Osteoblast (primary cell): ENCODE data around the gene PACSIN2. TPM values are rescaled to one million over a fixed set of nuclear protein-coding genes. Genes with fewer than 3 reads are reported as not detected.

Experiments used
- DNase-seq: peaks from one replicate; pipeline ENCODE4 v3.0.0; 2011; ENCODE audit warnings: low spot score, mixed read lengths; ENCODE audit not compliant: insufficient read length; ENCODE audit errors: missing footprints
- H2AFZ ChIP-seq: 2 replicates; pipeline ENCODE4 v1.6.0; 2011; ENCODE audit warnings: mild to moderate bottlenecking, low read length
- H3K27ac ChIP-seq: 2 replicates; pipeline ENCODE4 v1.5.1; 2011; ENCODE audit warnings: mild to moderate bottlenecking, low read depth, low read length, moderate library complexity
- H3K27me3 ChIP-seq: 2 replicates; pipeline ENCODE4 v1.6.0; 2012; ENCODE audit warnings: mild to moderate bottlenecking, control low read depth, inconsistent platforms, low read length, moderate library complexity; ENCODE audit not compliant: insufficient read depth
- H3K36me3 ChIP-seq: 2 replicates; pipeline ENCODE4 v1.5.1; 2011; ENCODE audit warnings: mild to moderate bottlenecking, low read length, control low read depth, moderate library complexity; ENCODE audit not compliant: insufficient read depth
- H3K4me1 ChIP-seq: 2 replicates; pipeline ENCODE4 v1.5.1; 2011; ENCODE audit warnings: mild to moderate bottlenecking, low read length, control low read depth, moderate library complexity; ENCODE audit not compliant: insufficient read depth
- H3K4me2 ChIP-seq: 2 replicates; pipeline ENCODE4 v1.6.0; 2011; ENCODE audit warnings: mild to moderate bottlenecking, low read length; ENCODE audit not compliant: insufficient read depth
- H3K4me3 ChIP-seq: fragments of 200-600 bp; sonication (generic); 3 replicates; pipeline ENCODE4 v1.5.1; 2012; ENCODE audit warnings: mild to moderate bottlenecking, low read length, inconsistent platforms; ENCODE audit not compliant: insufficient read depth
- H3K79me2 ChIP-seq: 2 replicates; pipeline ENCODE4 v1.6.0; 2012; ENCODE audit warnings: mild to moderate bottlenecking, low read length, control low read depth, inconsistent platforms; ENCODE audit not compliant: insufficient read depth
- H3K9me3 ChIP-seq: 2 replicates; pipeline ENCODE4 v1.5.1; 2011; ENCODE audit warnings: low read depth, low read length, control low read depth
- H4K20me1 ChIP-seq: 2 replicates; pipeline ENCODE4 v1.6.0; 2012; ENCODE audit warnings: mild to moderate bottlenecking, low read length, control low read depth; ENCODE audit not compliant: insufficient read depth
- total RNA-seq: library from RNA; depleted of rRNA; stranded (reverse); fragments of >200 nt; gene quantifications from 2 replicates; pipeline ENCODE4 v1.2.3, GENCODE V29; 2012
- TF ChIP-seq, protein P1 (sequence below): IDR thresholded peaks from 2 replicates; pipeline ENCODE4 v1.5.1; 2011; ENCODE audit warnings: mild to moderate bottlenecking, low read depth, low read length, moderate library complexity; ENCODE audit errors: extremely low read depth

Gene PACSIN2
- total RNA-seq, 1 donor = 38.0 TPM

DNA sequence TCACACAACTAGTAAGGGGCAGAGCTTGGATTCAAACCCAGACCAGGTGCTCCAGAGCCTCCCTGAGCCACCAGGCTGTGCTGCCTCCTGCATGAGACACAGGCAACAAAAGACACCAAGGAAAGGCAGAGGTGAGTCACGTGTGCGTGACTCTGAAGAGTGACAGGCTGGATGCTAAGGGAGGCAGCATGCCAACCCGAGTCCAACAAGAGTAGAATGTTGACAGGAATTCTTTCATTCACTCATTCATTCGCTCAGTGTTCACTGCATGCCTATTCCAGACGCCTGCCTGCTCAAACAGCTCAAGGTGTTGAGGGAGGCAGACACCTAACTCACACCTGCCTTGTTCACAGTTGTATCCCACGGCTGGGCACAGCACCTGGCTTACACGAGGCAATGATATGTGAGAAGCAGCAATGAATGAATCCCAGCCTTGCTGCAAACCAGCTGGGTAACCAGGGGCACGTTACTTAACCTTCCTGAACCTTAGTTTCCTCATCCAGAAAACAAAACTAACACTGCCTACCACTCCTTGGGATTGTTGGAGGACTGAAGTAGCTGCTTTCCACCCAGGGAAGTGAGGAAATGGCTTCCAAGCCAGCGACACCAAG, 84.0 kb downstream of the PACSIN2 start:
- Histone ChIP-seq H3K79me2 (peaks cover 83% of the 10 kb centered on the region), H3K36me3 (no peaks in the 10 kb centered on the region), H3K4me2 (peak overlapping the region; percentile 0), H3K27me3 (no peaks in the 10 kb centered on the region), H3K27ac (peak overlapping the region; percentile 95), H3K4me3 (no peak overlapping the region), H3K4me1 (peaks cover 58% of the 10 kb centered on the region), H4K20me1 (peaks cover 2% of the 10 kb centered on the region), H2AFZ (no peak overlapping the region), H3K9me3 (no peaks in the 10 kb centered on the region)
- TF ChIP-seq, protein P1, sequence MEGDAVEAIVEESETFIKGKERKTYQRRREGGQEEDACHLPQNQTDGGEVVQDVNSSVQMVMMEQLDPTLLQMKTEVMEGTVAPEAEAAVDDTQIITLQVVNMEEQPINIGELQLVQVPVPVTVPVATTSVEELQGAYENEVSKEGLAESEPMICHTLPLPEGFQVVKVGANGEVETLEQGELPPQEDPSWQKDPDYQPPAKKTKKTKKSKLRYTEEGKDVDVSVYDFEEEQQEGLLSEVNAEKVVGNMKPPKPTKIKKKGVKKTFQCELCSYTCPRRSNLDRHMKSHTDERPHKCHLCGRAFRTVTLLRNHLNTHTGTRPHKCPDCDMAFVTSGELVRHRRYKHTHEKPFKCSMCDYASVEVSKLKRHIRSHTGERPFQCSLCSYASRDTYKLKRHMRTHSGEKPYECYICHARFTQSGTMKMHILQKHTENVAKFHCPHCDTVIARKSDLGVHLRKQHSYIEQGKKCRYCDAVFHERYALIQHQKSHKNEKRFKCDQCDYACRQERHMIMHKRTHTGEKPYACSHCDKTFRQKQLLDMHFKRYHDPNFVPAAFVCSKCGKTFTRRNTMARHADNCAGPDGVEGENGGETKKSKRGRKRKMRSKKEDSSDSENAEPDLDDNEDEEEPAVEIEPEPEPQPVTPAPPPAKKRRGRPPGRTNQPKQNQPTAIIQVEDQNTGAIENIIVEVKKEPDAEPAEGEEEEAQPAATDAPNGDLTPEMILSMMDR = peak; percentile 38
- DNase-seq = peak; percentile 26

GRCh38 chr22:42929838-42930155, 85.2 kb downstream of the PACSIN2 start:
- TF ChIP-seq, protein P1 = no peak
- Histone ChIP-seq H4K20me1 (peaks cover 7% of the 10 kb centered on the region), H3K9me3 (no peaks in the 10 kb centered on the region), H2AFZ (no peak overlapping the region), H3K4me3 (no peak overlapping the region), H3K4me1 (peaks cover 53% of the 10 kb centered on the region), H3K36me3 (no peaks in the 10 kb centered on the region), H3K4me2 (no peak overlapping the region), H3K79me2 (peaks cover 84% of the 10 kb centered on the region), H3K27me3 (no peaks in the 10 kb centered on the region), H3K27ac (peak overlapping the region; percentile 95)
- DNase-seq = peak; percentile 27

DNA sequence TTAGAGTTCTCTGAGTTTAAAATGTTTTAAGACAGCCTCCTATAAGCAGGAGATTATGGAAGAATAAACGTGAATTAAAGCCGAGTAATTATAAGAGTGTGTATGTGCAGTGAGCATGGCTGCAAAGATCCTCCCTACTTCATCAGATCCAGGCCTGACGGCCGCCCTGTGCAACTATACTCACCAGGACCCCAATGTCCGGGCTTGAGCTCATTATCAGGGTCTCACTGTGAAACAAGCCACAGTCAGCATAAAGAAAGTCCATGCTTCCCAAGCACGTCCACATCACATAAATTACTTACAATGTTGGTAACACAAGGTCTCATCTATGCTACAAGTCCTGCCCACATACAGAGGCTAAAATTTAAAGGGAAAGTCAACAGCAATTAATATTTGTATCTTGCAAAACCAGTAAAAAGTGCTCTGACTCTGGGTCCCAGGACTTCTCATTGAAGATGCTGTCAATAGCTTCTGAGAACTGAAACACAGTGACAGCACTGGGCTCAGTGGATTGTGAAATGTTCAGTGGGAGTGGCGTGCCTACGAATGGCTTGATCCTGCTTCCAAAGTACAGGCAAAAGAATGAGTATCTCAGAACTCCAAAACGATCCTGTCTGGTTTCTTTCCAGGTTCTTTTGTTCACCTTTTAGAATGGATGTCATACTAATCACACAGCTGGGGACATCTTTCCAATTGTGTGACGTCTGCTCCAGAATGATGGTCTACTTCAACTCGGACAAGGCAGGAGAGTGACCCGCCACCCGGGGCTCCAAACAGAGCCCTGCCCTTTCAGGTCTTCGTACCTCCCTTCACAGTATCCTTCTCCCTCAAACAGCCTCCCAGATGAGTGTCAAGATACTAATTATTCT, 85.7 kb downstream of the PACSIN2 start:
- Histone ChIP-seq H3K4me1 (peaks cover 47% of the 10 kb centered on the region), H3K36me3 (no peaks in the 10 kb centered on the region), H3K9me3 (no peaks in the 10 kb centered on the region), H4K20me1 (peaks cover 7% of the 10 kb centered on the region), H3K79me2 (peaks cover 83% of the 10 kb centered on the region), H3K27me3 (no peaks in the 10 kb centered on the region), H3K4me2 (no peak overlapping the region), H3K27ac (peak overlapping the region; percentile 95), H2AFZ (no peak overlapping the region), H3K4me3 (no peak overlapping the region)
- peak; percentile 82 for DNase-seq
- TF ChIP-seq, protein P1 = no peak

- peaks cover 37% of the 10 kb centered on the region for H3K4me1 ChIP-seq
- no peak overlapping the region for H3K27ac ChIP-seq
- TF ChIP-seq, protein P1 = no peak
- no peak for DNase-seq
- no peak overlapping the region for H3K4me2 ChIP-seq
- peaks cover 9% of the 10 kb centered on the region for H4K20me1 ChIP-seq
- H3K27me3 ChIP-seq = no peaks in the 10 kb centered on the region
- no peak overlapping the region for H2AFZ ChIP-seq
- H3K79me2 ChIP-seq = peaks cover 92% of the 10 kb centered on the region
- no peaks in the 10 kb centered on the region for H3K9me3 ChIP-seq
- no peak overlapping the region for H3K4me3 ChIP-seq
- H3K36me3 ChIP-seq = no peaks in the 10 kb centered on the region
Observed at GRCh38 chr22:42927966-42928365, 87.0 kb downstream of the PACSIN2 start.
